Gastrocnemius medialis (tissue), 4 donors: Measurements from ENCODE around the gene TMEM175.

ENCODE experiments used
- CTCF ChIP-seq, 5 experiments: fragments of 450-650 bp in 3 of 5; fragments of 200-600 bp in 2 of 5; sonication (generic) in 2 of 5; IDR thresholded peaks in 4 of 5; conservative IDR thresholded peaks in 1 of 5; 1 replicate in 4 of 5; 2 replicates in 1 of 5; pipeline ENCODE4 v1.5.1; 2016 to 2019; ENCODE audit warnings: antibody characterized with exemption in 5 of 5, mild to moderate bottlenecking in 3 of 5, moderate library complexity in 3 of 5
- POLR2A ChIP-seq, 2 donors: fragments of 450-650 bp; IDR thresholded peaks; one replicate each; pipeline ENCODE4 v1.6.1; 2017; ENCODE audit warnings: antibody characterized with exemption in 2 of 2, mild to moderate bottlenecking in 2 of 2, moderate library complexity in 2 of 2

- TF ChIP-seq CTCF (IDR thresholded peaks at IDR 0.05 in 4 of 5, conservative IDR thresholded peaks at IDR 0.05 in 1 of 5) (no peak), POLR2A (IDR thresholded peaks at IDR 0.05) (no peak)
Measured at GRCh38 chr4:1004557-1005485, 72.6 kb downstream of the TMEM175 start.
